Endothelial cell of umbilical vein (primary cell): ENCODE measurements around the gene APBA2.

Experiments
- EZH2 ChIP-seq: IDR thresholded peaks from 2 replicates; pipeline ENCODE4 v1.6.1; 2012; ENCODE audit warnings: borderline replicate concordance, low read depth, mild to moderate bottlenecking, moderate library complexity, low read length, inconsistent platforms; ENCODE audit not compliant: severe bottlenecking
- GATA2 ChIP-seq: IDR thresholded peaks from 2 replicates; pipeline ENCODE4 v1.7.0; 2011; ENCODE audit warnings: low read depth, mild to moderate bottlenecking, moderate library complexity, mixed read lengths, low read length; ENCODE audit not compliant: insufficient read length, insufficient read depth
- JUN ChIP-seq: IDR thresholded peaks from 2 replicates; pipeline ENCODE4 v1.6.1; 2011; ENCODE audit warnings: borderline replicate concordance, low read depth; ENCODE audit not compliant: insufficient read length, insufficient read depth
- MYC ChIP-seq: IDR thresholded peaks from one replicate; pipeline ENCODE4 v1.6.1; 2011; ENCODE audit warnings: mild to moderate bottlenecking, low read depth, low read length
- POLR2A ChIP-seq: IDR thresholded peaks from 2 replicates; pipeline ENCODE4 v1.6.1; 2012; ENCODE audit warnings: low read depth, mild to moderate bottlenecking, control low read depth, low read length
- POLR2AphosphoS5 ChIP-seq: IDR thresholded peaks from 2 replicates; pipeline ENCODE4 v1.6.1; 2012; ENCODE audit warnings: low read depth, mild to moderate bottlenecking, control low read depth, low read length, moderate library complexity; ENCODE audit not compliant: insufficient read depth
- TF ChIP-seq, protein P1 (sequence below), 2 donors: IDR thresholded peaks; 1 replicate in 1 of 2; 2 replicates in 1 of 2; pipeline ENCODE4 v1.5.1; 2011; ENCODE audit warnings: low read length in 2 of 2, mild to moderate bottlenecking in 2 of 2, moderate library complexity in 2 of 2, control low read depth in 1 of 2, inconsistent platforms in 1 of 2, low read depth in 1 of 2; ENCODE audit not compliant: insufficient read depth in 1 of 2; ENCODE audit errors: extremely low read depth in 1 of 2
- TF ChIP-seq, protein P2 (sequence below): IDR thresholded peaks from 2 replicates; pipeline ENCODE4 v1.6.1; 2011; ENCODE audit not compliant: insufficient read depth, insufficient read length

DNA sequence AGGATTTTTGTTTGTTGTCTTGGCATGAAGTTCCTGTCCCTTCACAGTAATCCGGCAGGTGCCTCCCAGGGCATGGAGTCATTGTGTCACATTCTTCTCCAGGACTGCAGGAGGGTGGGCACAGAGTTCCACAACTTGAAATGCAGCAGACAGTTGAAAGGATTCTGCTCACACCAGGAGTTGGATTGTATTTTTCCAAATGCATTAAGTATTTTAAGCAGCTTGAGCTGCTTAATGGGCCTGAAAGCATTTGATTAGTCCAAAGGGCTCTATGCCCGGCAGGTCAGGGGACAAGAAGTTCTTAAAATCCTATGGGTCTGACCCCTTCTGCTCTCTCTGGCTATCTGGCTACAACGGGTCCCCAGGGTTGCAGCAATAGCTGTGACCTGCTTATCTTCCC, 92.9 kb downstream of the APBA2 start:
- TF ChIP-seq, protein P1, sequence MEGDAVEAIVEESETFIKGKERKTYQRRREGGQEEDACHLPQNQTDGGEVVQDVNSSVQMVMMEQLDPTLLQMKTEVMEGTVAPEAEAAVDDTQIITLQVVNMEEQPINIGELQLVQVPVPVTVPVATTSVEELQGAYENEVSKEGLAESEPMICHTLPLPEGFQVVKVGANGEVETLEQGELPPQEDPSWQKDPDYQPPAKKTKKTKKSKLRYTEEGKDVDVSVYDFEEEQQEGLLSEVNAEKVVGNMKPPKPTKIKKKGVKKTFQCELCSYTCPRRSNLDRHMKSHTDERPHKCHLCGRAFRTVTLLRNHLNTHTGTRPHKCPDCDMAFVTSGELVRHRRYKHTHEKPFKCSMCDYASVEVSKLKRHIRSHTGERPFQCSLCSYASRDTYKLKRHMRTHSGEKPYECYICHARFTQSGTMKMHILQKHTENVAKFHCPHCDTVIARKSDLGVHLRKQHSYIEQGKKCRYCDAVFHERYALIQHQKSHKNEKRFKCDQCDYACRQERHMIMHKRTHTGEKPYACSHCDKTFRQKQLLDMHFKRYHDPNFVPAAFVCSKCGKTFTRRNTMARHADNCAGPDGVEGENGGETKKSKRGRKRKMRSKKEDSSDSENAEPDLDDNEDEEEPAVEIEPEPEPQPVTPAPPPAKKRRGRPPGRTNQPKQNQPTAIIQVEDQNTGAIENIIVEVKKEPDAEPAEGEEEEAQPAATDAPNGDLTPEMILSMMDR (IDR thresholded peaks at IDR 0.05; ENCODE audit: extremely low read depth in 1 of 2, insufficient read depth in 1 of 2, low read depth in 1 of 2, low read length in 2 of 2), result no peak
- TF ChIP-seq, protein P2, sequence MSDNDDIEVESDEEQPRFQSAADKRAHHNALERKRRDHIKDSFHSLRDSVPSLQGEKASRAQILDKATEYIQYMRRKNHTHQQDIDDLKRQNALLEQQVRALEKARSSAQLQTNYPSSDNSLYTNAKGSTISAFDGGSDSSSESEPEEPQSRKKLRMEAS, result no peak
- no peak for TF ChIP-seq POLR2AphosphoS5
- no peak for TF ChIP-seq POLR2A
- no peak for TF ChIP-seq MYC
- no peak for TF ChIP-seq EZH2
- no peak for TF ChIP-seq JUN
- TF ChIP-seq GATA2, result no peak
